Measurements from ENCODE around the gene TENM4.
"Not testable (repeated sequence)": the region's sequence is repeated elsewhere in the genome, so short reads cannot be mapped to it uniquely, and the experiment has no call there.

TENM4 gene

DNA sequence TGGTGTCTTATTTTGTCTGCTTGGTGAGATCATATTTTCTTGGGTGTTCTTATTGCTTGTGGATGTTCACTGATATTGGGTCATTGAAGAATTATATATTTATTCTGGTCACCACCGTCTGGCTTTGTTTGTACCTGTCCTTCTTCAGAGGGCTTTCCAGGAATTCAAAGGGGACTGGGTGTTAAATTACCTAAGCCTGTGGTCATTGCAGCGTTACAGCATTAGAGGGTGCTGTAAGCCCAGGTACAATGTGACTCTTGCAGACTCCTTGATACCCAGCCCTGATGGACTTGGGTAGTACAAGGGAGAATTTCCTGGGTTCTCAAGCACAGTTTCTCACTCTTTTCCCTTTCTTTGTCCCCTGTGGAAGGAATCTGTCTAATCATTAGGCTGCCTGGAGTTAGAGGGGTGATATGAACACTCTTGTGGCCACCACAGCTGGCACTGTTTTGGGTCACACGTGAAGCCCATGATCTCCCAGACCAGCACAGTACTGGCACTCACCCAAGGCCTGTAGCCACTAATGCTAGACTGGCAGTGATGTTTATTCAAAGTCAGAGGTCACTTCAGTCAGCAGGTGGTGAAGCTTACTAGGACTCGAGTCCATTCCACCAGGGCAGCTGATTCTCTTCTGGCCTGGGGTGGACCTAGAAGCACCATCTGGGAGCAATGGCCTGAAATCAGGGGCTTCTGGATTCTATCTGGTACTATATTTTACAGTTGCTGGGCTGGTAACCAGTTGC is 810.1 kb downstream of the TENM4 start:
- H3K4me1 Mint-ChIP-seq = no peaks in the 10 kb centered on the region
- no peak for ATAC-seq (replicated peaks; ENCODE audit: extremely low read depth, poor library complexity, severe bottlenecking)
- no peak overlapping the region for H3K4me3 Mint-ChIP-seq
- no peak overlapping the region for H3K27ac Mint-ChIP-seq (ENCODE audit: low read depth)
- H3K9me3 Mint-ChIP-seq = peaks cover 24% of the 10 kb centered on the region
- DNase-seq (ENCODE audit: low spot score in 2 of 2) = no peak
- H3K27me3 Mint-ChIP-seq = peaks cover 66% of the 10 kb centered on the region
- peaks cover 4% of the 10 kb centered on the region for H3K36me3 Mint-ChIP-seq (ENCODE audit: insufficient read depth)

- Mint-ChIP-seq H3K36me3 (ENCODE audit: insufficient read depth) (peaks cover 4% of the 10 kb centered on the region), H3K4me3 (no peak overlapping the region), H3K4me1 (no peaks in the 10 kb centered on the region), H3K9me3 (peaks cover 24% of the 10 kb centered on the region), H3K27me3 (peaks cover 62% of the 10 kb centered on the region), H3K27ac (ENCODE audit: low read depth) (no peak overlapping the region)
- DNase-seq (ENCODE audit: low spot score in 2 of 2) (no peak), ATAC-seq (replicated peaks; ENCODE audit: extremely low read depth, poor library complexity, severe bottlenecking) (no peak)
Observed at GRCh38 chr11:78630155-78630554, 810.7 kb downstream of the TENM4 start.

DNA sequence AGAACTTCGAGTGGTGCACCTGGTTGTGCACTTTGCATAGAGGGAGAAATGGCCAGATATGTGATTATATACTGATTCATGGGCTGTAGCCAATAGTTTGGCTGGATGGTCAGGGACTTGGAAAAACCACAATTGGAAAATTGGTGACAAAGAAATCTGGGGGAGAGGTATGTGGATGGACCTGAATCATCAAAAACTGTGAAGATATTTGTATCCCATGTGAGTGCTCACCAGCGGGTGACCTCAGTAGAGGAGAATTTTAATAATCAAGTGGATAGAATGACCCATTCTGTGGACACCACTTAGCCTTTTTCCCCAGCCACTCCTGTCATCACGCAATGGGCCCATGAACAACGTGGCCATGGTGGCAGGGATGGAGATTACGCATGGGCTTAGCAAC is 818.2 kb downstream of the TENM4 start:
- ATAC-seq (replicated peaks; ENCODE audit: extremely low read depth, poor library complexity, severe bottlenecking) (no peak), DNase-seq (ENCODE audit: low spot score in 2 of 2) (no peak)
- Mint-ChIP-seq H3K4me3 (no peak overlapping the region), H3K36me3 (ENCODE audit: insufficient read depth) (no peaks in the 10 kb centered on the region), H3K9me3 (no peaks in the 10 kb centered on the region), H3K4me1 (no peaks in the 10 kb centered on the region), H3K27ac (ENCODE audit: low read depth) (no peak overlapping the region), H3K27me3 (peaks cover 20% of the 10 kb centered on the region)

- ATAC-seq (replicated peaks; ENCODE audit: extremely low read depth, poor library complexity, severe bottlenecking) = no peak
- Mint-ChIP-seq H3K4me1 (no peaks in the 10 kb centered on the region), H3K27me3 (peaks cover 12% of the 10 kb centered on the region), H3K36me3 (ENCODE audit: insufficient read depth) (no peaks in the 10 kb centered on the region), H3K4me3 (no peak overlapping the region), H3K27ac (ENCODE audit: low read depth) (no peak overlapping the region), H3K9me3 (no peaks in the 10 kb centered on the region)
- DNase-seq (ENCODE audit: low spot score in 2 of 2) = no peak
Observed at GRCh38 chr11:78620159-78620558, 820.7 kb downstream of the TENM4 start.

DNA sequence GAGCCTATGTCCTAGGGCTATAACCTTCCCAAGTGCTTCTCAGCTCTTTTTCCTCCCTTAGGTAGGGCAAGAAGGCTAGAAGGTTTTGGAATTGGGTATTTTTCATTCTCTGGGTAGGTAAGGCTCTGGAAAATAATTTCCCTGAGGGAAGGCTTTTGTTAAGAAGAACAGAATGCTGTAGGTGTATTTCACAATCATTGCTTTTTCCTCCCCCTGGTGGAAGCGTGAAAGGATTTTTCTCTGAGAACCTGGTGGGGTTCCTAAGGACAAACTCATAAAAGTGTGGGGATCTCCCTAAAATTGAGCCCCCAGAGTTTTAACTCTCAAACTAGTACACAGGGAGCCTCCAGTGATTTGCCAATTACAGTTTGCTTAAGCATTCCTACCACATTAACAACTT is 825.1 kb downstream of the TENM4 start:
- DNase-seq (ENCODE audit: low spot score in 2 of 2) (no peak), ATAC-seq (replicated peaks; ENCODE audit: extremely low read depth, poor library complexity, severe bottlenecking) (no peak)
- peaks cover 25% of the 10 kb centered on the region for H3K27me3 Mint-ChIP-seq
- no peak overlapping the region for H3K4me3 Mint-ChIP-seq
- no peaks in the 10 kb centered on the region for H3K4me1 Mint-ChIP-seq
- H3K9me3 Mint-ChIP-seq = no peaks in the 10 kb centered on the region
- no peaks in the 10 kb centered on the region for H3K36me3 Mint-ChIP-seq (ENCODE audit: insufficient read depth)
- H3K27ac Mint-ChIP-seq (ENCODE audit: low read depth) = no peak overlapping the region

DNA sequence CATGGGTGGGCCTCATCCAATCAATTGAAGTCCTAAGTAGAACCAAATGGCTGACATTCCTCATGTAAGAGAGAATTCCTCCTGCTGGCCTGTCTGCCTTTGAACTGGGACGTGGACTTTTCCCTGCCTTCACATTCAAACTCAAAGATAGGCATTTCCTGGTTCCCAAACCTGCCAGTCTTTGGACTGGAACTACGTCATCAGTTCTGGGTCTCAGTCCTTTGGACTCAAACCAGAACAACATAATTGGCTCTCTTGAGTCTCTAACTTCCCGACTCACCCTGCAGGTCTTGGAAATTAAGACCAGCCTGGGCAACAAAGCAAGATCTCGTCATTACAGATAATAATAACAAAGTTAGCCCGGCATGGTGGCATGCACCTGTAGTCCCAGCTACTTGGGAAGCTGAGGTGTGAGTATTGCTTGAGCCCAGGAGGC is 827.4 kb downstream of the TENM4 start:
- ATAC-seq (replicated peaks; ENCODE audit: extremely low read depth, poor library complexity, severe bottlenecking) (no peak), DNase-seq (ENCODE audit: low spot score in 2 of 2) (no peak)
- Mint-ChIP-seq H3K4me1 (no peaks in the 10 kb centered on the region), H3K36me3 (ENCODE audit: insufficient read depth) (no peaks in the 10 kb centered on the region), H3K27ac (ENCODE audit: low read depth) (no peak overlapping the region), H3K27me3 (peaks cover 15% of the 10 kb centered on the region), H3K9me3 (no peaks in the 10 kb centered on the region), H3K4me3 (no peak overlapping the region)

- Mint-ChIP-seq H3K36me3 (ENCODE audit: insufficient read depth) (no peaks in the 10 kb centered on the region), H3K27me3 (peaks cover 21% of the 10 kb centered on the region), H3K4me1 (no peaks in the 10 kb centered on the region), H3K9me3 (no peaks in the 10 kb centered on the region), H3K27ac (ENCODE audit: low read depth) (no peak overlapping the region), H3K4me3 (no peak overlapping the region)
- DNase-seq (ENCODE audit: low spot score in 2 of 2) = no peak
- no peak for ATAC-seq (replicated peaks; ENCODE audit: extremely low read depth, poor library complexity, severe bottlenecking)
Observed at GRCh38 chr11:78612721-78613377, 828.0 kb downstream of the TENM4 start.

DNA sequence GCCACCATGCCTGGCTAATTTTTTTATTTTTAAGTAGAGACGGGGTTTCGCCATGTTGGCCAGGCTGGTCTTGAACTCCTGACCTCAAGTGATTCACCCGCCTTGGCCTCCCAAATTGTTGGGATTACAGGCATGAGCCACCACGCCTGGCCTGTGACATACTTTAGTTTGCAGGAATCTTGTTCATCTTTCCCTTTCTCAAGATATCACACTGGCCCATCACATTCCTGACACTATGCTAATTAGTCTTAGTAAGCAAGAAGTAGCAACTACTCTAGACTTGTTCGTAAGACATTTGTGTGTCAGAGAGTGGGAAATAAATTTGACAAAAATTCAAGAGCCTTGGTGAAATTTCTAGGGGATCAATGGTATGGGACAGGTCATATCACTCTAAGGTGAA is 831.5 kb downstream of the TENM4 start:
- DNase-seq (ENCODE audit: low spot score in 2 of 2); H3K4me1 Mint-ChIP-seq; H3K27ac Mint-ChIP-seq (ENCODE audit: low read depth); H3K9me3 Mint-ChIP-seq; H3K36me3 Mint-ChIP-seq (ENCODE audit: insufficient read depth); ATAC-seq (replicated peaks; ENCODE audit: extremely low read depth, poor library complexity, severe bottlenecking); H3K4me3 Mint-ChIP-seq: not testable (repeated sequence)
- peaks cover 39% of the 10 kb centered on the region for H3K27me3 Mint-ChIP-seq

GRCh38 chr11:78607696-78608095 is 833.1 kb downstream of the TENM4 start:
- Mint-ChIP-seq H3K4me1 (no peaks in the 10 kb centered on the region), H3K36me3 (ENCODE audit: insufficient read depth) (no peaks in the 10 kb centered on the region), H3K4me3 (no peak overlapping the region), H3K27ac (ENCODE audit: low read depth) (no peak overlapping the region), H3K9me3 (no peaks in the 10 kb centered on the region), H3K27me3 (peaks cover 41% of the 10 kb centered on the region)
- DNase-seq (ENCODE audit: low spot score in 2 of 2) (no peak), ATAC-seq (replicated peaks; ENCODE audit: extremely low read depth, poor library complexity, severe bottlenecking) (no peak)

DNA sequence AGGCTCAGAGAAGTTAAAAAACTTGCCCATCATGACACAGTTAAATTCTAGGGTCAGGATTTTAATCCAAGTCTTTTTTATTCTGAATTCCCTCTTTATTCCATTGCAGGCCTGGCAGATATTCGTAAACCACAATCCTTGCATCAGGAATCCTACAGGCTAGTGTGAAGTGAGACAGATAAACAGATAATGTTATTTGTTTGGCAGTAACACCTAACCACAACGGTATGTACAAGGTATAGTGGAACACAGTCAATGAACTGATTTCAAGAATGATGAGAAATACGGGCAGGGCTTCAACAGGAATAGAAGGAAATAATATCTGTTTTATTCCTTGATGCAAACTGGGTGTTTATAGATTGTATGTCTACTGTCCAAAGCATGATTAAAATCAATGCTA is 834.2 kb downstream of the TENM4 start:
- Mint-ChIP-seq H3K4me3 (no peak overlapping the region), H3K27me3 (peaks cover 49% of the 10 kb centered on the region), H3K4me1 (no peaks in the 10 kb centered on the region), H3K27ac (ENCODE audit: low read depth) (no peak overlapping the region), H3K9me3 (no peaks in the 10 kb centered on the region), H3K36me3 (ENCODE audit: insufficient read depth) (no peaks in the 10 kb centered on the region)
- ATAC-seq (replicated peaks; ENCODE audit: extremely low read depth, poor library complexity, severe bottlenecking) (no peak), DNase-seq (ENCODE audit: low spot score in 2 of 2) (no peak)

GRCh38 chr11:78605296-78605695 is 835.5 kb downstream of the TENM4 start:
- Mint-ChIP-seq H3K27me3 (peaks cover 63% of the 10 kb centered on the region), H3K36me3 (ENCODE audit: insufficient read depth) (no peaks in the 10 kb centered on the region), H3K4me1 (no peaks in the 10 kb centered on the region), H3K9me3 (no peaks in the 10 kb centered on the region), H3K27ac (ENCODE audit: low read depth) (no peak overlapping the region), H3K4me3 (no peak overlapping the region)
- DNase-seq (ENCODE audit: low spot score in 2 of 2) (no peak), ATAC-seq (replicated peaks; ENCODE audit: extremely low read depth, poor library complexity, severe bottlenecking) (no peak)

DNA sequence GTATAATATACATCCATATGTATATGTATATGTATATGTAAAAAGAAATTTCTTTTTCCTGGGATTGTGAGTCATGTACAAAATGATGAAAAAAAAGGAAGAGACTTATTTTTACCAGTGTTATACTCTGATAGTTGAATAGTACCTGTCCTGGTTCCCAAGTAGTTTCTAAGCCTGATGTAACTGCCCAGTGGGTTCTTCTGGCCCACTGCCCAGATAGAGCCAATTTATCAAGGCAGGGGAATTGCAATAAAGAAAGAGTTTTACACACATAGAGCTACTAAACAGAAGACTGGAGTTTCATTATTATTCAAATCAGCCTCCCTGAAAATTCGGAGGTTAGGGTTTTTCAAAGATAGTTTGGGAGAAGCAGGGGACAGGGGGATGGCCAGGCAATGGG is 837.0 kb downstream of the TENM4 start:
- no peaks in the 10 kb centered on the region for H3K4me1 Mint-ChIP-seq
- H3K36me3 Mint-ChIP-seq (ENCODE audit: insufficient read depth) = no peaks in the 10 kb centered on the region
- ATAC-seq (replicated peaks; ENCODE audit: extremely low read depth, poor library complexity, severe bottlenecking) (no peak), DNase-seq (ENCODE audit: low spot score in 2 of 2) (no peak)
- H3K4me3 Mint-ChIP-seq = no peak overlapping the region
- no peak overlapping the region for H3K27ac Mint-ChIP-seq (ENCODE audit: low read depth)
- peaks cover 77% of the 10 kb centered on the region for H3K27me3 Mint-ChIP-seq
- no peaks in the 10 kb centered on the region for H3K9me3 Mint-ChIP-seq

All from central memory CD8-positive, alpha-beta T cell (primary cell).